VCaP (cell line): ENCODE measurements around the gene TNS3.

Source experiments
- H3K27ac ChIP-seq: fragments of 450-650 bp; 2 replicates; pipeline ENCODE4 v1.5.1; 2017
- CTCF ChIP-seq: fragments of 450-650 bp; conservative IDR thresholded peaks from 2 replicates; pipeline ENCODE4 v1.5.1; 2017; ENCODE audit warnings: mild to moderate bottlenecking, moderate library complexity

TNS3 gene

GRCh38 chr7:47563521-47563920 lies 18.4 kb downstream of the TNS3 start:
- no peak overlapping the region for H3K27ac ChIP-seq
- TF ChIP-seq CTCF, result no peak

- no peak overlapping the region for H3K27ac ChIP-seq
- TF ChIP-seq CTCF, result no peak
Measured at GRCh38 chr7:47561715-47562446, 20.0 kb downstream of the TNS3 start.

- H3K27ac ChIP-seq, result no peak overlapping the region
- TF ChIP-seq CTCF, result no peak
Measured at GRCh38 chr7:47559306-47560220, 22.3 kb downstream of the TNS3 start.

- H3K27ac ChIP-seq, result no peak overlapping the region
- TF ChIP-seq CTCF, result no peak
Measured at GRCh38 chr7:47557694-47558670, 23.9 kb downstream of the TNS3 start.

- H3K27ac ChIP-seq, result no peak overlapping the region
- no peak for TF ChIP-seq CTCF
Measured at GRCh38 chr7:47557317-47557693, 24.6 kb downstream of the TNS3 start.

GRCh38 chr7:47556511-47557180 lies 25.3 kb downstream of the TNS3 start:
- H3K27ac ChIP-seq, result no peak overlapping the region
- TF ChIP-seq CTCF, result no peak
